Measurements from ENCODE around the gene LRP8.

The LRP8 gene

GRCh38 chr1:53321776-53322602 lies 5.9 kb downstream of the LRP8 start:
- no peak for DNase-seq (ENCODE audit: low spot score)

- DNase-seq (ENCODE audit: low spot score), result peak; percentile 48
Measured at GRCh38 chr1:53321366-53321765, 6.5 kb downstream of the LRP8 start.

DNA sequence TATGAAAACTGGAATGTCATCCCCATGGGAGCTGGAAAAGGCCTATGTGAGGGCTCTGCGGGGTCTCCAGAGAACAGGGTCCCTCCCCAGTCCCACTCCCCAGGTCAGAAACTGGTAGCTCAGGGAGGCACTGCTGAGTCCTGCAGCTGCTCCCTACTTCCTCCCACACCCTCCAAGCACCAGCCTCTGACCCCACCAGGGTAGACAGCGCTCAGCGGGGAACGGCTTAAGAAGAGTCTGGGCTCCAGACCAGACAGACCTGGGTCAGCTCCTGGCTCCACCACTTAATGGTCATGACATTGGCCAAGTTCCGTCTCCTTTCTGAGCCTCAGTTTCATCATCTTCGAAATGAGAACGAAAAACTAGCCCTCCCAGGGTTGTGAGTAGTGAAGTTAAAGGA lies 7.2 kb downstream of the LRP8 start:
- DNase-seq (ENCODE audit: low spot score), result no peak

DNA sequence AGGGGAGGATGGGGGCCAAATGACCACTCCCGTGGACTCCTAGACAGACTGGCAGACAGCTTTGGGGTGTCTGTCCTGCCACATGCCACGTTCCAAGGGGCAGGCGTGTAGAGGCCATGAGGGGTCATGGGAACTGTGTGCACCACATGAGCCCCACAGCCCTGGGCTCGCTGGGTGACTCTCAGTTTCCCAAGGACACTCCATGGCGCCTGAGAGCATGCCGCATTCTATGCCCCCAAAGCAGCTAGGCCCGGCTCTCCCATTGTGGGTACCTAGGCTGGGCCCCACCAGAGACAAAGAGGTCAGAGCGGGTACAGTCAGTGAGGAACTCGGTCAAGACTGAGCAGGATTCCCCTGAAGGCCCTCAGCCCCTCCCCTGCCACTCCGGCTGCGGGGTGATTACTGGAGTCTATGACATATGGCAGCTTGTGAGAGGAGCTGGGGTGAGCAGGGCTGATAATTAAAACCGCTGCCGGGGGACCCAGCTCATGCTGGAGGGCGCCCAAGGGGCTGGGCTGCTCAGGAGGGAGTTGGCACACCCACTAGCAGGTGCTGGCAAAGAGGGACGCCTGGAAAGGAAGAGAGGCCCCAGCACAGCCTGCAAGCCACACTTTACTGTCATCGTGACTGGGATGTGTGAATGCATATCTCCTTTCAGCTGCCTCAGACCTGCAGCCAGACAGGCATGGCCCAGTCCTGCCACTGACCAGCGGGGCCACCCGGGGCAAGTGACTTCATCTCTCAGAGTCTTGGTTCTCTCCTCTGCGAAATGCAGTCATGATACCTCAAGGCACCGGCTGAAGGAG lies 8.4 kb downstream of the LRP8 start:
- no peak for DNase-seq (ENCODE audit: low spot score)

DNA sequence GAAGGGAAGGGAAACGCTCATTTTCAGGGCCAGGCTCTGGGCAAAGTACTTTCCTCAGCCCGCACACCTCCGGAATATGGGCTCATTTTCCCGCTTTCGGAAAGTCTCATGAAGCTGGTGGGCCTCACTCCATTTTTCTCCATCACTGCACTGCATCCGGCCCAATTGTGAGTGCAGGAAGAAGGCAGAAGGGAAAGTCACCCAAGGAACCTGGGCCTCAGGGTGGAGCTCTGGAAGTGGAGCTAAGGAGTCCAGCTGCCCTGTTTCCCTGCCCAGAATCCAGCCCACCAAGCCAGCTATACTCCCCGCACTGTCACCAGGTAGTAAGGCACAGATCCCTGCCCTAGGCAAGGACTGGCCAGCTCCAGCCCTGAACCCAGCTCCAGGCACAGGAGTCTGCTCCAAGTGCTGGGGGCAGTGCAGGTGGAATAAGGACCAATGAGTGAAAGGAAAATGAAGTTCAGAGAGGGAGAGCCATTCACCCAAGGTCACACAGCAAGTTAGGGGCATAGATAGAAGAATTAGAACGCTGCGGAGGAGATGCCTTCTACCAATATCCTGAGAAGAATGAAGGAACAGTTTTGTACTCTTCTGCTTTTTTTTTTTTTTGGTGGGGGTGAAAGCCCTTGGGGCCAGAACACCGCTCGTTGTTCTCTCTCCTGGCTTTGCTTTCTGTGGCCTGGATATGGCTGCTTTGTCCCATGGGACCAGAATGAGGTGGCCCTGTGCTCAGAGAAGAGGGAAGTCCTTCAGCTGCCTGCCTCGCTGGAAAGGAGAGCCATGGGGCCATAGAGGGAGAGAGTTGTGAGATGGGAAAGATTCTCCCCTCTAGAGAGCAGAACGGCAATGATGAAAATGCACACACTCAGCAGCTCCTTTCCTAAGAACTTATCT lies 10.0 kb downstream of the LRP8 start:
- DNase-seq (ENCODE audit: low spot score), result no peak

DNA sequence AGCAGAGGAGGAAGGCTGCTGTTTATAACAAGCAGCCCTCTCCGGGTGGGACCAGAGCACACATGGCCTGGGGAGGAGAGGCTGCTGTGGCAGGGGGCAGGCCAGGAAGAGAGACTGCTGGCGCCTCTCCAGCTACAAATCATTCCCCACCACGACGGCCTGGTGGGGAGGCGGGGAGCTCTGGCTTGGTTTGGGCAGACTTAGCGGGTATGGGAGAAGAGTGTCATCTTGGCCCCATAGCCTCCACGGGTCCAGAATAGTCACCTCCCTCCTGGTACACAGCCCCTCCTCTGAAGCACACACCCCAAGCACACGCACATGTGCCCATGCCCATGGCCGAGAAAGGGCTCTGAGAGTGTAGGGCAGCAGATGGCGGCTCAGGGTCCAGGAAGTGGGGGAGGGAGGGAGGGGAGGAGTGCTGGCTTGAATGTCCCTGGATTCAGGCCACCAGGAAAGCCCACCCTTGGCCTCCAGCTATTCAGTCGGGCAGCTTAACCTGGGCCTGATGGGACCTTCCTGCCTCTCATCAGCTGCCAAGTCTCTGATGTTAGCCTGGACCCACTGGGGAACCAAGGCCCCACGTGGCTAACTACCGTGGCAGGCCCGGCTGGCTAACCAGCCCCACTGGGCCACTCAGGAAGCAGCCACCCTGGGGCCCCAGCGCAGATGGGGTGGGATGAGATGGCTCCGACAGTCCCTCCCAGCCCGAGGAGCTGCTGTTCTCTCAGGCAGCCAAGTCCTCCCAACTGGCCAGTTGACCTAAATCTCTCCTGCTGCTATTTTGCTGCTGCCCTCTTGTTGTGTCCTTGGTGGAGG lies 10.9 kb downstream of the LRP8 start:
- DNase-seq (ENCODE audit: low spot score), result no peak

DNA sequence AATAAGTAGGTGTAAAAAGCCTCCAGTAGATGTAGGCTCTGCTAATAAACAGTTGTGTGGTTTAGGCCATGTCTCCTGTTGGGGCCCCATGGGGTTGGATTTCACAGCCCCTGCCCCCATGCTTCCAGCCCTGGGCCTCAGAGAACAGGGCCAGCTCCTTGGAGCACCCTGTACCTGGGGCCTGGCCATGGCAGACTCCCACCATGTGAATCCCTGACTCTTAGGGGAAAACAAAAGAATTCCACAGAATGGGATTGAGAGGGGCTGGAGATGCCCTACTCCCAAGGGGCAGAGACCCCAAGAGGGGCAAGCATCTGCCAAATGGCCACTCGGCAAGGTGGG lies 11.5 kb downstream of the LRP8 start:
- DNase-seq (ENCODE audit: low spot score), result no peak

- no peak for DNase-seq (ENCODE audit: low spot score)
Measured at GRCh38 chr1:53315456-53316423, 12.1 kb downstream of the LRP8 start.

- no peak for DNase-seq (ENCODE audit: low spot score)
Measured at GRCh38 chr1:53315046-53315445, 12.8 kb downstream of the LRP8 start.

DNA sequence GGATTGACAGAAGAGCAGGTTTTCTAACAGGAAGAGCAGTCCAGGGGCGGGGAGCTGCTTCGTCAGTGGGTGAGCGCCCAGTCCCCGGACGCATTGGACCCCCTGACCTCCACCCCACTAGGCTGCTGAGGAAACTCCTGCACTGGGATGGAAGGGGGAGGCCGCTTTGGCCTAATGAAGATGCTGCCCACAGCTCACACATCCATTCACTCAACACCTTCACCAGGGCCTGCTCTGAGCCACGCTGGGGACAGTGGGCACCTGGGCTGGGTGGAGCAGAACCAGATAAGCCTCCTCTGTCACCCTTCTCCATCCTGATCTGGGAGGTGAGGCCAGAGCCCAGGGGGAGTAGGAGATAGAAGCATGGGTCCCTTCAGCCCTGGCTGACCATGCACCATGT lies 13.3 kb downstream of the LRP8 start:
- no peak for DNase-seq (ENCODE audit: low spot score)

GRCh38 chr1:53314096-53314495 lies 13.8 kb downstream of the LRP8 start:
- DNase-seq (ENCODE audit: low spot score), result no peak

DNA sequence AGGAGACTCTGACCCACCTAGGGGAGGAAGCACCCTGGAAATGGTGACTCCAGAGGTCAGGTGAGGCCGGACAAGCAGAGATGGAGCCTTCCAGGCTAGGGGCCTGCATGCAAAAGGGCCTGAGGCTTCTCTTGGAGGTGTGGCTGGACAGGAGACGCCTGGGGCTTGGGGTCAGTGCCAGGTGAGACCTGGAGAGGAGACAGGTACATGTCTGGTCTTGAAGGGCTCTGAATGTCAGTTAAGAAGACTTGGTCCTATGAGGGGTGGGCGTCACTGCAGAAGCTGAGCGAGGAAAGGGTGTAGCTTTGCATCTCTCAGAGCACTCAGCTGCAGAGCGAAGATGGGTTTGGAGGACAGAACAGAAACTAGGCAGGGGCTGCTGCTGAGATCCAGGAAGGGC lies 14.3 kb downstream of the LRP8 start:
- DNase-seq (ENCODE audit: low spot score), result no peak

- no peak for DNase-seq (ENCODE audit: low spot score)
Measured at GRCh38 chr1:53311702-53312305, 16.1 kb downstream of the LRP8 start.

GRCh38 chr1:53310847-53311681 lies 16.8 kb downstream of the LRP8 start:
- DNase-seq (ENCODE audit: low spot score), result no peak

- no peak for DNase-seq (ENCODE audit: low spot score)
Measured at GRCh38 chr1:53309802-53310201, 18.1 kb downstream of the LRP8 start.

- no peak for DNase-seq (ENCODE audit: low spot score)
Measured at GRCh38 chr1:53308506-53308905, 19.4 kb downstream of the LRP8 start.

- no peak for DNase-seq (ENCODE audit: low spot score)
Measured at GRCh38 chr1:53307037-53307436, 20.8 kb downstream of the LRP8 start.

GRCh38 chr1:53306168-53306567 lies 21.7 kb downstream of the LRP8 start:
- no peak for DNase-seq (ENCODE audit: low spot score)

- no peak for DNase-seq (ENCODE audit: low spot score)
Measured at GRCh38 chr1:53305650-53306049, 22.2 kb downstream of the LRP8 start.
